LNCaP clone FGC (cell line): ENCODE results near the gene KRTAP5-1.

ENCODE experiments used
- DNase-seq: peaks from one replicate; pipeline ENCODE4 v3.0.0-alpha.2; 2011; ENCODE audit warnings: low read depth
- H3K4me3 ChIP-seq: 2 replicates; pipeline ENCODE4 v1.5.1; 2011; ENCODE audit warnings: mild to moderate bottlenecking, low read depth, low read length, control low read depth
- CTCF ChIP-seq: IDR thresholded peaks from 2 replicates; pipeline ENCODE4 v1.5.1; 2012; ENCODE audit warnings: mild to moderate bottlenecking; ENCODE audit not compliant: control insufficient read depth, insufficient read depth; ENCODE audit errors: extremely low read depth

The KRTAP5-1 gene

GRCh38 chr11:1628506-1629325 lies 43.6 kb upstream of the KRTAP5-1 start:
- no peak for DNase-seq
- peak; percentile 92 for TF ChIP-seq CTCF
- no peak overlapping the region for H3K4me3 ChIP-seq

- no peak overlapping the region for H3K4me3 ChIP-seq
- no peak for TF ChIP-seq CTCF
- no peak for DNase-seq
Observed at GRCh38 chr11:1625541-1625940, 40.5 kb upstream of the KRTAP5-1 start.

- no peak overlapping the region for H3K4me3 ChIP-seq
- DNase-seq, result no peak
- TF ChIP-seq CTCF, result no peak
Observed at GRCh38 chr11:1624621-1625020, 39.5 kb upstream of the KRTAP5-1 start.

GRCh38 chr11:1623716-1624115 lies 38.6 kb upstream of the KRTAP5-1 start:
- TF ChIP-seq CTCF, result no peak
- no peak for DNase-seq
- H3K4me3 ChIP-seq, result no peak overlapping the region

- DNase-seq, result no peak
- TF ChIP-seq CTCF, result no peak
- H3K4me3 ChIP-seq, result no peak within 1 kb of the TSS
Observed at GRCh38 chr11:1622086-1622485, 37.0 kb upstream of the KRTAP5-1 start, which contains the start of gene KRTAP5-4. Gene KRTAP5-4 (minus strand): TSS chr11:1622138. CDS start chr11:1622093, 45 bp downstream.

GRCh38 chr11:1619449-1619848 lies 34.4 kb upstream of the KRTAP5-1 start:
- no peak for TF ChIP-seq CTCF
- no peak for DNase-seq
- no peak overlapping the region for H3K4me3 ChIP-seq

- TF ChIP-seq CTCF, result no peak
- DNase-seq, result no peak
- H3K4me3 ChIP-seq, result no peak overlapping the region
Observed at GRCh38 chr11:1618231-1618630, 33.1 kb upstream of the KRTAP5-1 start.
